Measurements from ENCODE around the gene SLC2A4RG. TPM values are rescaled to one million over a fixed set of nuclear protein-coding genes. Genes with fewer than 3 reads are reported as not detected.

SLC2A4RG gene
- total and polyA plus RNA-seq, 2 donors (not counting 3 experiments of a cell fraction or from before 2014, with no cell fraction given): 41.7 to 69.4 TPM

GRCh38 chr20:63766695-63767426 lies 27.3 kb downstream of the SLC2A4RG start:
- intact Hi-C loops (cut with micrococcal nuclease) (no loop called here), dilution Hi-C loops (cut with MboI; ENCODE audit: extremely low pct_ligation_motif_present, low sequenced_read_pairs) (no loop called here)
- Histone ChIP-seq H4K20me1 (replicated peaks; ENCODE audit: control insufficient read depth, extremely low read depth, insufficient read depth, low read length) (no peaks in the 10 kb centered on the region), H2AFZ (ENCODE audit: low read depth, low read length) (no peak overlapping the region), H3K4me3 (replicated peaks in 1 of 3; ENCODE audit: insufficient read depth in 1 of 3, low read depth in 1 of 3, low read length in 3 of 3) (no peak overlapping the region), H3K9me1 (replicated peaks; ENCODE audit: control insufficient read depth, extremely low read depth, insufficient read depth, low read length) (no peaks in the 10 kb centered on the region), H3K9ac (replicated peaks; ENCODE audit: extremely low read depth, insufficient read depth, low read length) (no peak overlapping the region), H3K27ac (ENCODE audit: insufficient read depth, low read depth, low read length) (no peak overlapping the region), H3K79me2 (ENCODE audit: control insufficient read depth, insufficient read depth, low read length) (no peaks in the 10 kb centered on the region), H3K4me1 (ENCODE audit: control insufficient read depth, extremely low read depth, insufficient read depth, low read length) (no peaks in the 10 kb centered on the region), H3K4me2 (ENCODE audit: insufficient read depth, low read length) (no peak overlapping the region), H3K27me3 (ENCODE audit: control insufficient read depth in 2 of 2, insufficient read depth in 2 of 2, low read length in 2 of 2) (no peaks in the 10 kb centered on the region), H3K9me3 (replicated peaks; ENCODE audit: control insufficient read depth, insufficient read depth, low read length) (no peaks in the 10 kb centered on the region), H3K36me3 (ENCODE audit: control insufficient read depth in 2 of 2, extremely low read depth in 1 of 2, insufficient read depth in 2 of 2, low read length in 2 of 2) (no peaks in the 10 kb centered on the region)
- FAIRE-seq (no peak), DNase-seq (ENCODE audit: low read depth, low spot score) (no peak)
- BruUV-seq (replicated peaks): no TSS peak
- POLR2A ChIA-PET: no interaction called here
- CTCF ChIA-PET: interaction anchor here (1.5 to 2.1 kb wide), 2 partner anchors 8 to 19 kb away, joined by 9 to 12 read pairs; no protein-coding TSS in a partner anchor
- TF ChIP-seq FOS (IDR thresholded peaks at IDR 0.05; ENCODE audit: borderline replicate concordance, insufficient read depth, low read length) (no peak), POLR2AphosphoS5 (IDR thresholded peaks at IDR 0.05; ENCODE audit: insufficient read depth, low read depth, low read length) (no peak), GATA2 (IDR thresholded peaks at IDR 0.05; ENCODE audit: insufficient read depth, insufficient read length, low read depth, low read length) (no peak), POLR2A (IDR thresholded peaks at IDR 0.05; ENCODE audit: low read depth, low read length) (no peak), MAX (IDR thresholded peaks at IDR 0.05; ENCODE audit: insufficient read depth, insufficient read length) (no peak), MYC (IDR thresholded peaks at IDR 0.05; ENCODE audit: low read depth, low read length) (no peak), EZH2 (IDR thresholded peaks at IDR 0.05; ENCODE audit: borderline replicate concordance, low read depth, low read length, severe bottlenecking) (no peak), JUN (IDR thresholded peaks at IDR 0.05; ENCODE audit: borderline replicate concordance, insufficient read depth, insufficient read length, low read depth) (no peak), CTCF (IDR thresholded peaks at IDR 0.05; ENCODE audit: extremely low read depth in 1 of 2, insufficient read depth in 1 of 2, low read depth in 1 of 2, low read length in 2 of 2) (no peak)
